Subcutaneous abdominal adipose tissue (tissue), 5 donors: ENCODE results near the gene DTD2.
"Not testable (repeated sequence)": the region's sequence is repeated elsewhere in the genome, so short reads cannot be mapped to it uniquely, and the experiment has no call there.

Experiments used
- H3K27ac ChIP-seq: one replicate; pipeline ENCODE4 v1.7.0; 2013; ENCODE audit warnings: low read depth, mild to moderate bottlenecking, inconsistent platforms, low read length, moderate library complexity
- H3K27me3 ChIP-seq, 5 donors: one replicate each; pipeline ENCODE4 v1.7.0; 2013; ENCODE audit warnings: low read length in 5 of 5, inconsistent platforms in 1 of 5; ENCODE audit not compliant: control insufficient read depth in 5 of 5, insufficient read depth in 4 of 5
- H3K36me3 ChIP-seq, 5 donors: one replicate each; pipeline ENCODE4 v1.7.0; 2013; ENCODE audit warnings: low read length in 5 of 5; ENCODE audit not compliant: control insufficient read depth in 5 of 5, insufficient read depth in 5 of 5
- H3K4me1 ChIP-seq, 5 donors: one replicate each; pipeline ENCODE4 v1.7.0; 2013; ENCODE audit warnings: low read length in 5 of 5, mild to moderate bottlenecking in 3 of 5, moderate library complexity in 1 of 5; ENCODE audit not compliant: control insufficient read depth in 5 of 5, insufficient read depth in 5 of 5
- H3K4me3 ChIP-seq, 5 donors: one replicate each; pipeline ENCODE4 v1.7.0; 2013; ENCODE audit warnings: low read length in 5 of 5, low read depth in 1 of 5
- H3K9ac ChIP-seq, 5 donors: one replicate each; pipeline ENCODE4 v1.7.0; 2013; ENCODE audit warnings: low read length in 5 of 5, mild to moderate bottlenecking in 4 of 5, moderate library complexity in 3 of 5
- H3K9me3 ChIP-seq, 5 donors: one replicate each; pipeline ENCODE4 v1.7.0; 2013; ENCODE audit warnings: low read length in 5 of 5; ENCODE audit not compliant: control insufficient read depth in 5 of 5
- donor health status: healthy.
- donor health status: healthy.
- donor health status: healthy.
- donor health status: healthy.
- donor health status: healthy.

Gene DTD2

DNA sequence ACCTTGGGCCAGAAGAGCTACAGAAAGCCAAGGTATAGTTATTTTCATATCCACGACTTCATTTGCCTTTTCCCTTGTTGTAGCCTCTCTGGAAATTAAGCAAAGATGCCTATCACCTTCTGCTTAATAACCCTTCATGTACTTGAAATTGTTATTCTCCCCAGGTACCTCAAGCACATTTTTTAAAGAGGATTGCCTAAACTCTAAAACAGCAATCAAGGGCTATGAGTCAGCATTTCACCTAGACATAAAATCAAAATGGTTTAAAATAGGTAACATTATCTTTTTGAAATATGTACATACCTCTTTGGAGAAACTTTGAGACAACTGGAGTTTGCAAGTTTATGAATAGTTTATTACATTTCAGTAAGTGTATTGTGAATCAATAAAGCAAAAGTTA is 11.6 kb downstream of the DTD2 start:
- Histone ChIP-seq H3K4me3 (no peak overlapping the region), H3K4me1 (peaks cover 0 to 14% (median 8%) of the 10 kb centered on the region in 5 donors), H3K9ac (no peak overlapping the region), H3K9me3 (no peaks in the 10 kb centered on the region), H3K27ac (no peak overlapping the region), H3K36me3 (peaks cover 0 to 19% (median 6%) of the 10 kb centered on the region in 5 donors), H3K27me3 (no peaks in the 10 kb centered on the region)

GRCh38 chr14:31442284-31442683 is 15.0 kb downstream of the DTD2 start:
- H3K4me3 ChIP-seq: no peak overlapping the region
- no peaks in the 10 kb centered on the region for H3K9me3 ChIP-seq
- peak overlapping the region; percentile 38 for H3K27ac ChIP-seq
- no peaks in the 10 kb centered on the region for H3K27me3 ChIP-seq
- no peak overlapping the region for H3K9ac ChIP-seq
- peaks cover 0 to 13% (median 2%) of the 10 kb centered on the region in 5 donors for H3K36me3 ChIP-seq
- peaks cover 0 to 4% (median 0%) of the 10 kb centered on the region in 5 donors for H3K4me1 ChIP-seq

- Histone ChIP-seq H3K27me3 (no peaks in the 10 kb centered on the region), H3K4me1 (peaks cover 0 to 4% (median 0%) of the 10 kb centered on the region in 5 donors), H3K9ac (no peak overlapping the region), H3K36me3 (peaks cover 0 to 9% (median 2%) of the 10 kb centered on the region in 5 donors), H3K9me3 (no peaks in the 10 kb centered on the region), H3K4me3 (no peak overlapping the region), H3K27ac (peak overlapping the region; percentile 38)
Measured at GRCh38 chr14:31441273-31442111, 15.8 kb downstream of the DTD2 start.

GRCh38 chr14:31440280-31440679 is 17.0 kb downstream of the DTD2 start:
- no peak overlapping the region for H3K27ac ChIP-seq

DNA sequence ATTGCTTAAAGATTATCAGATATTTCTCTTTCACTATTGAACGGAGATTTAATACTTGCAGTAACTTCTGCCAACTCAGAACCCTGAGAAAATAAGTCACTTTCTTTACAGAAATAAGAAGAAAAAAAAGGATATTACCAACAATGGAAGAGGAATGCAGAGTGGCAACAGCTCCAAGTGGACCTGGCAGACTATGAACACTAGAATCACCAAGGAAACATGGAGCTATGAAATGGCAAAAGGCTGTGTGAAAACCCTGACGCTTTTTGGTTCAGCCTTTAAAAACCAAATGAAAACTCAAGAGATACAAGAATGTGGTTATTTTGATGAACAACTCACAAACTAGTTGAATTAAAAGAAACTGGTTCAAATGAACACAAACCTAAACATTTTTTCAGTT is 17.7 kb downstream of the DTD2 start:
- no peak overlapping the region for H3K4me3 ChIP-seq
- no peak overlapping the region for H3K9ac ChIP-seq
- H3K27me3 ChIP-seq: no peaks in the 10 kb centered on the region
- no peaks in the 10 kb centered on the region for H3K36me3 ChIP-seq
- no peaks in the 10 kb centered on the region for H3K9me3 ChIP-seq
- peaks cover 0 to 17% (median 10%) of the 10 kb centered on the region in 5 donors for H3K4me1 ChIP-seq
- no peak overlapping the region for H3K27ac ChIP-seq

More at GRCh38 chr14:31440280-31440679, 17.0 kb downstream of the DTD2 start:
- Histone ChIP-seq H3K9ac (no peak overlapping the region), H3K4me3 (no peak overlapping the region), H3K4me1 (peaks cover 0 to 10% (median 5%) of the 10 kb centered on the region in 5 donors), H3K27me3 (no peaks in the 10 kb centered on the region), H3K36me3 (no peaks in the 10 kb centered on the region), H3K9me3 (no peaks in the 10 kb centered on the region)

- H3K27ac ChIP-seq, H3K9ac ChIP-seq, H3K9me3 ChIP-seq, H3K4me3 ChIP-seq, H3K27me3 ChIP-seq, H3K36me3 ChIP-seq: not testable (repeated sequence)
- H3K4me1 ChIP-seq: peaks cover 0 to 17% (median 10%) of the 10 kb centered on the region in 5 donors
Measured at GRCh38 chr14:31437045-31437691, 20.1 kb downstream of the DTD2 start.

DNA sequence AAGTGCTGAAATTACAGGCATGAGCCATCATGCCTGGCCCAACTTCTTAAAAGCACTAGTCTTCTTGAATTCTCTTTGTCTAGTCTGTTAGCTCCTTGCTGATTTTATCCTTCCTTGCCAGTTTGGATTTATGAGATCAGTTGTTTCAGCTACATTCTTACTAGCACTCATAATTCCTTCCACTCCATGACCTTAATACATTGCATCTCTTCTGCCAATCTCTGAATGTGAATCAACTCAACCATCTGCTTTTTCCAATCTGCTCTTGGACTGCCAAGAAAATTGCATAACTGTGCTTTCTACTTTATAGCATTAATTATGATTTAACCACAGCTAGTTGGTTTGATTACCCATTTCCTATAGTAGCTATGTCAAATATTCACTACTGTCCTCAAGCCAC is 22.0 kb downstream of the DTD2 start:
- Histone ChIP-seq H3K4me1 (peaks cover 0 to 12% (median 10%) of the 10 kb centered on the region in 5 donors), H3K27ac (peak overlapping the region; percentile 43), H3K36me3 (peaks cover 0 to 11% (median 0%) of the 10 kb centered on the region in 5 donors), H3K9ac (no peak overlapping the region), H3K27me3 (no peaks in the 10 kb centered on the region), H3K4me3 (no peak overlapping the region), H3K9me3 (no peaks in the 10 kb centered on the region)

- H3K36me3 ChIP-seq: peaks cover 0 to 14% (median 0%) of the 10 kb centered on the region in 5 donors
- no peak overlapping the region for H3K4me3 ChIP-seq
- peaks cover 0 to 11% (median 10%) of the 10 kb centered on the region in 5 donors for H3K4me1 ChIP-seq
- no peaks in the 10 kb centered on the region for H3K9me3 ChIP-seq
- H3K9ac ChIP-seq: no peak overlapping the region
- no peaks in the 10 kb centered on the region for H3K27me3 ChIP-seq
- no peak overlapping the region for H3K27ac ChIP-seq
Measured at GRCh38 chr14:31430634-31431264, 26.6 kb downstream of the DTD2 start.

GRCh38 chr14:31429791-31430190 is 27.5 kb downstream of the DTD2 start:
- Histone ChIP-seq H3K4me1 (peaks cover 0 to 2% (median under 1%) of the 10 kb centered on the region in 5 donors), H3K4me3 (no peak overlapping the region), H3K27ac (no peak overlapping the region), H3K9ac (no peak overlapping the region), H3K27me3 (no peaks in the 10 kb centered on the region), H3K36me3 (peaks cover 0 to 14% (median 0%) of the 10 kb centered on the region in 5 donors), H3K9me3 (no peaks in the 10 kb centered on the region)

- no peaks in the 10 kb centered on the region for H3K27me3 ChIP-seq
- no peak overlapping the region for H3K9ac ChIP-seq
- no peak overlapping the region for H3K27ac ChIP-seq
- H3K4me1 ChIP-seq: no peaks in the 10 kb centered on the region
- peaks cover 0 to 14% (median 0%) of the 10 kb centered on the region in 5 donors for H3K36me3 ChIP-seq
- no peak overlapping the region for H3K4me3 ChIP-seq
- H3K9me3 ChIP-seq: no peaks in the 10 kb centered on the region
Measured at GRCh38 chr14:31428011-31428410, 29.3 kb downstream of the DTD2 start.
